ENCODE data around the gene CCDC90B.

DNA sequence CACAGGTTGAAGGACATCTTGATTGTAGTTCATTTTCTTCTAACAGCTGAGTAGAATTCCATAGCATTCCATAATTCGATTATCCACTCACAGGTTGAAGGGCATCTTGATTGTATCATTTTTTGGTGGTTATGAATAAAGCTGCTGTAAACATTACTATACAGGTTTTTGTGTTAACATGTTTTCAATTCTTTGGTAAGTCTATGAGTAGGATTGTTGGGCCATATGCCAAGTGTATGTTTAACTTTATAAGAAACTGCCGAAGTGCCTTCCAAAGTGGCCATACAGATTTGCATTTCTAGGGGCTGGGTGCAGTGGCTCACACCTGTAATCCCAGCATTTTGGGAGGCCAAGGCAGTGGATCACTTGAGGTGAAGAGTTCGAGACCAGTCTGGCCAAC, 48.1 kb downstream of the CCDC90B start:
- TF ChIP-seq, protein P1, sequence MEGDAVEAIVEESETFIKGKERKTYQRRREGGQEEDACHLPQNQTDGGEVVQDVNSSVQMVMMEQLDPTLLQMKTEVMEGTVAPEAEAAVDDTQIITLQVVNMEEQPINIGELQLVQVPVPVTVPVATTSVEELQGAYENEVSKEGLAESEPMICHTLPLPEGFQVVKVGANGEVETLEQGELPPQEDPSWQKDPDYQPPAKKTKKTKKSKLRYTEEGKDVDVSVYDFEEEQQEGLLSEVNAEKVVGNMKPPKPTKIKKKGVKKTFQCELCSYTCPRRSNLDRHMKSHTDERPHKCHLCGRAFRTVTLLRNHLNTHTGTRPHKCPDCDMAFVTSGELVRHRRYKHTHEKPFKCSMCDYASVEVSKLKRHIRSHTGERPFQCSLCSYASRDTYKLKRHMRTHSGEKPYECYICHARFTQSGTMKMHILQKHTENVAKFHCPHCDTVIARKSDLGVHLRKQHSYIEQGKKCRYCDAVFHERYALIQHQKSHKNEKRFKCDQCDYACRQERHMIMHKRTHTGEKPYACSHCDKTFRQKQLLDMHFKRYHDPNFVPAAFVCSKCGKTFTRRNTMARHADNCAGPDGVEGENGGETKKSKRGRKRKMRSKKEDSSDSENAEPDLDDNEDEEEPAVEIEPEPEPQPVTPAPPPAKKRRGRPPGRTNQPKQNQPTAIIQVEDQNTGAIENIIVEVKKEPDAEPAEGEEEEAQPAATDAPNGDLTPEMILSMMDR (IDR thresholded peaks at IDR 0.05) = no peak
- TF ChIP-seq POLR2AphosphoS5 (IDR thresholded peaks at IDR 0.05) (no peak), POLR2A (IDR thresholded peaks at IDR 0.05) (no peak), EP300 (IDR thresholded peaks at IDR 0.05) (no peak)
